EH (cell line): ENCODE measurements around the gene CLASP1.
"Not testable (repeated sequence)": the region's sequence is repeated elsewhere in the genome, so short reads cannot be mapped to it uniquely, and the experiment has no call there.

Experiments used
- DNase-seq: peaks from one replicate; pipeline ENCODE4 v3.0.0-alpha.2; 2015; ENCODE audit warnings: low read depth

The CLASP1 gene

GRCh38 chr2:121348128-121348740 lies 301.0 kb downstream of the CLASP1 start:
- no peak for DNase-seq

GRCh38 chr2:121346859-121347258 lies 302.4 kb downstream of the CLASP1 start:
- DNase-seq = no peak

- no peak for DNase-seq
These were observed 302.9 kb downstream of the CLASP1 start for GRCh38 chr2:121346407-121346806.

- no peak for DNase-seq
These were observed 303.4 kb downstream of the CLASP1 start for GRCh38 chr2:121345887-121346286.

GRCh38 chr2:121345101-121345500 lies 304.2 kb downstream of the CLASP1 start:
- no peak for DNase-seq

GRCh38 chr2:121343828-121344399 lies 305.3 kb downstream of the CLASP1 start:
- DNase-seq = not testable (repeated sequence)

- DNase-seq = no peak
These were observed 306.1 kb downstream of the CLASP1 start for GRCh38 chr2:121343191-121343590.

GRCh38 chr2:121342751-121343150 lies 306.5 kb downstream of the CLASP1 start:
- no peak for DNase-seq

- no peak for DNase-seq
These were observed 308.3 kb downstream of the CLASP1 start for GRCh38 chr2:121340926-121341325.

- no peak for DNase-seq
These were observed 311.0 kb downstream of the CLASP1 start for GRCh38 chr2:121338281-121338680.

GRCh38 chr2:121336528-121337294 lies 312.6 kb downstream of the CLASP1 start:
- no peak for DNase-seq

GRCh38 chr2:121335294-121336290 lies 313.7 kb downstream of the CLASP1 start:
- DNase-seq = no peak

GRCh38 chr2:121334581-121335293 lies 314.5 kb downstream of the CLASP1 start:
- no peak for DNase-seq

GRCh38 chr2:121333834-121334558 lies 315.3 kb downstream of the CLASP1 start:
- no peak for DNase-seq

GRCh38 chr2:121333231-121333630 lies 316.0 kb downstream of the CLASP1 start:
- no peak for DNase-seq

- peak; percentile 27 for DNase-seq
These were observed 317.9 kb downstream of the CLASP1 start for GRCh38 chr2:121331324-121331723.

- DNase-seq = no peak
These were observed 318.3 kb downstream of the CLASP1 start for GRCh38 chr2:121330921-121331320.

- no peak for DNase-seq
These were observed 319.5 kb downstream of the CLASP1 start for GRCh38 chr2:121329786-121330185.

GRCh38 chr2:121326628-121327027 lies 322.6 kb downstream of the CLASP1 start:
- DNase-seq = no peak

GRCh38 chr2:121324601-121325000 lies 324.7 kb downstream of the CLASP1 start:
- no peak for DNase-seq

- no peak for DNase-seq
These were observed 327.8 kb downstream of the CLASP1 start for GRCh38 chr2:121321476-121321875.
